Measurements from ENCODE around the gene HLA-DPA1.

- TF ChIP-seq YY1 (IDR thresholded peaks at IDR 0.05; ENCODE audit: insufficient read depth, insufficient read length) (no peak), ZNF274 (IDR thresholded peaks at IDR 0.05; ENCODE audit: low read depth, low read length) (no peak)
Measured at GRCh38 chr6:33024521-33024920, 48.9 kb downstream of the HLA-DPA1 start.

Measured in NT2/D1 (cell line).